Fibroblast of skin of abdomen (primary cell): Measurements from ENCODE around the gene SLC25A34.

Experiments used
- DNase-seq: peaks from one replicate; pipeline ENCODE4 v3.0.0-alpha.2; 2013

SLC25A34 gene

GRCh38 chr1:15733726-15734226, 2.3 kb upstream of the SLC25A34 start:
- no peak for DNase-seq

- DNase-seq = no peak
These were observed 1.8 kb upstream of the SLC25A34 start for GRCh38 chr1:15734296-15734695.

GRCh38 chr1:15734901-15735300, 1.2 kb upstream of the SLC25A34 start:
- no peak for DNase-seq

- no peak for DNase-seq
These were observed 587 bp upstream of the SLC25A34 start for GRCh38 chr1:15735304-15736037.

GRCh38 chr1:15736892-15737261, 819 bp downstream of the SLC25A34 start:
- no peak for DNase-seq

GRCh38 chr1:15737324-15738319, 1.6 kb downstream of the SLC25A34 start:
- no peak for DNase-seq

GRCh38 chr1:15738416-15739113, 2.5 kb downstream of the SLC25A34 start:
- DNase-seq = no peak

GRCh38 chr1:15739259-15739658, 3.2 kb downstream of the SLC25A34 start:
- no peak for DNase-seq

GRCh38 chr1:15739745-15740144, 3.7 kb downstream of the SLC25A34 start:
- DNase-seq = no peak

- peak; percentile 47 for DNase-seq
These were observed 5.1 kb downstream of the SLC25A34 start for GRCh38 chr1:15740924-15741850.

GRCh38 chr1:15742339-15742801, 6.3 kb downstream of the SLC25A34 start, which contains the start of gene TMEM82:
TMEM82 (plus strand) TSS chr1:15742499; CDS start chr1:15742560, 61 bp downstream.
- no peak for DNase-seq

GRCh38 chr1:15744122-15744679, 8.1 kb downstream of the SLC25A34 start:
- DNase-seq = no peak

- no peak for DNase-seq
These were observed 11.3 kb downstream of the SLC25A34 start for GRCh38 chr1:15747378-15747777.

GRCh38 chr1:15748264-15748663, 12.2 kb downstream of the SLC25A34 start:
- no peak for DNase-seq

GRCh38 chr1:15748690-15749398, 12.8 kb downstream of the SLC25A34 start:
- DNase-seq = no peak

GRCh38 chr1:15749399-15750291, 13.6 kb downstream of the SLC25A34 start:
- DNase-seq = no peak

GRCh38 chr1:15750924-15751323, 14.9 kb downstream of the SLC25A34 start:
- DNase-seq = no peak

GRCh38 chr1:15751717-15752116, 15.7 kb downstream of the SLC25A34 start:
- DNase-seq = no peak

GRCh38 chr1:15753776-15754175, 17.7 kb downstream of the SLC25A34 start:
- no peak for DNase-seq
